ENCODE data around the gene CCDC83.
"Not testable (repeated sequence)": the region's sequence is repeated elsewhere in the genome, so short reads cannot be mapped to it uniquely, and the experiment has no call there.

The CCDC83 gene

DNA sequence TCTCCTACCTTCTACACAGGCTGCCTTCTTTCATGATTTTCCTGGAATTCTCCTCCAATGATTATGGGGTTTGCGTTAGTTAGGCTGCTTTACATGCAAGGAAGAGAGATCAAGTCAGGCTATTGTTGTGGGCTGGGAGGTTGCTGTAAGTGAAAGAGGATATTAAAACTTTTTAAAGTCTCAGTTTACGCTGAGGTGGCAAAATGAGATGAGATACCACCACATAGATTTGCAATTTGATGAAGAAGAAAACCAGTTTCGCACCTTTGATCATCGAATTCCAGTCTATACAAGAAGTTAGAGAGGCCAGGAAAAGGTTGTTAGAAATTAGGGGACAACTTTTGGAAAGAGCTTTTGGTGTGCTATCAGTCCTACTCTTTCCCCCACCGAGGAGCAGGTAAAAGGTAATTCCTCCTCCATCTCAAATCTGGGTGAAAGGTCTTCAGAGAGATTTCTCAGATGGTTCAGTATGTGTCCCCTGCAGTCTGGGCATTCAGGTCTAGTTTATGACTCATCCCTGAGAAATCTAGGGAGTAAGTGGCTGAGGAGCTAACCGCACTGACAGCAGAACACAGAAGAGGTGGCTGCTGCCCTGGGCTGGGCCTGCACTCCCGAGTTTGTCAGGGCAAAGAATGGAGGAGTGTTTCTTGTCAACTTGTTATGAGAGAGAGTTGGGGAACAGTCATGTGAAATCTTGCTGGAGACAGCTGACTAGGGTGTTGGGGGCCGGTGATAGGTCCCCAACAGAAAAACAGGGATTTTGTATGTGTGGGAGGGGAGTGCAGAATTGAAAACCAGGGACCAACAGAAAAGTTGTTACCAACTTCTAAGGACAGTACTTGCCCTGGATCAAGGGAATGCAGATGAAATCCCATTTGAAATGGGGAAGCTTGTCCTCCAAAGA is 34.7 kb downstream of the CCDC83 start:
- no peak for DNase-seq

GRCh38 chr11:85893395-85893794 is 38.2 kb downstream of the CCDC83 start:
- DNase-seq, result no peak

- no peak for DNase-seq
These were observed 41.7 kb downstream of the CCDC83 start for GRCh38 chr11:85896876-85897275.

GRCh38 chr11:85898456-85898855 is 43.3 kb downstream of the CCDC83 start:
- DNase-seq, result no peak

DNA sequence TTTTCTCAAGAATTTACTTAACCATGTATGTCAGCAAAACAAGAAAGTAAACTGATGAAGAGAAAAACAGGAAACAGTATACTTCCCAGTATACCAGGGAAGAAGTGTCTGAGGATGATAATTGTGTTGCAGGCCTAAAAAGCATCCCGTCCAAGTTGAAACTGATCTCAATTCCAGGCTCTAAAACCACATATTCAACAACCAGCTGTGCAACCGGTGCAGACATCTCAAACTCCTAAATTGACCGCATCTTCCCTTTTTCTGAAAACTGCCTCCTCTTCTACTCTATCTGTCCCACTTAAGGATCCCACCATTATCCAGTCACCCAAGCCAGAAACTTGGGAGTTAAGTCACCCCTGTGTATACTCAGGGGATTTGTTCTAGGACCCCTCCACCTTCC is 47.2 kb downstream of the CCDC83 start:
- DNase-seq, result no peak

DNA sequence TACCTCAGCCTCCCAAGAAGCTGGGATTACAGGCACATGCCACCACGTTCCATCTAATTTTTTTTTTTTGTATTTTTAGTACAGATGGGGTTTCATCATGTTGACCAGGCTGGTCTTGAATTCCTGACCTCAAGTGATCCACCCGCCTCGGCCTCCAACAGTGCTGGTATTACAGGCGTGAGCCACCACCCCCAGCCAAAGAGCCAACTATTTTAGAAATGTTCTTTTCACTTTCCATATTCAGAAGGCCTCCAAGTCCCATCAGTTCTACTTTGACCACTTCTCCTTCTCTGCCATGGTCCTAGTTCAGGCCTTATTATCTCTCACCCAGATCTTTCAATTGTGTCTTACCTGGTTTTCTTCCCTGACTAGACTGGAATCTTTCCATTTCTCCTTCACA is 48.2 kb downstream of the CCDC83 start:
- no peak for DNase-seq

- no peak for DNase-seq
These were observed 48.6 kb downstream of the CCDC83 start for GRCh38 chr11:85903811-85904210.

GRCh38 chr11:85912414-85912813 is 57.2 kb downstream of the CCDC83 start:
- DNase-seq, result no peak

DNA sequence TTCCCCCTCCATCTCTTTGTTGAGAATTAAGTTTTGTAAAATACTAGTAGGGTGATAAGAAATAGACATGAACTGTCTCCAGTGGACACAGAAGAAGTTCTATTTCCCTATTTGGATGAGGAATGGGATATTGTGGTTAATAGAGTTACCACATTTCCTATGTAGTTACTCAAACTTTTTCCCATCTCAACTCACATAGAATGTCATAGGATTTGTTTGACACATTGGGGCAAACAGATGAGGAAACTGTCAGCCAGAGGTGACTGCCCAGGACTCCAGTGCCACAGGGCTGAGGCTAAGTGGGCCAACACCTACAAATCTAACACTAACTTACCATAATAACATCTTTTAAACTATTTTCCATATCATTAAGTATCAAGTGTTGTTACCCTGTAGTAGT is 58.3 kb downstream of the CCDC83 start:
- DNase-seq, result no peak

GRCh38 chr11:85914425-85914824 is 59.2 kb downstream of the CCDC83 start:
- no peak for DNase-seq

- DNase-seq, result peak in 1 of 2 experiments; percentile 59
These were observed 64.0 kb downstream of the CCDC83 start for GRCh38 chr11:85918910-85919794.

GRCh38 chr11:85922367-85922766 is 67.2 kb downstream of the CCDC83 start:
- no peak for DNase-seq

DNA sequence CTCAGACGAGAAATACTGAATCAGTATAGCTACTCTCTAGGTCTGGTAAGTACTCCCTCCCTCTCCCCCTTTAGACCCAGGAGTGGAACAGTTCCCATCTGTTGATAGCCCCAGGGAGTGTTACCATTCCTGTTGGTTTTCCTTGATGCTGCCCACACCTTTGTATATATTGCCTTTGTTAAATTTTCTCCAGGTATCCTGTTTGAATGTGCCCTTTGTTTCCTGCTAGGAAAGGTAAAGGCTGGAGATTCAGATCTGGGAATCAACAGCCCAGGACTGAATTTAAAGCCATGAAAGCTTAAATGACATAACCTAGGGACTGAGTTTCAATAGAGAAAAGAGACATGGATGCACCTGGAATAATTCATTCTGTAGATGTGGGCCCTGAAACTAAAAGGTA is 68.3 kb downstream of the CCDC83 start:
- DNase-seq, result peak; percentile 21 to 31

GRCh38 chr11:85926653-85927214 is 71.6 kb downstream of the CCDC83 start:
- DNase-seq, result not testable (repeated sequence)

- DNase-seq, result peak in 1 of 2 experiments; percentile 56
These were observed 75.7 kb downstream of the CCDC83 start for GRCh38 chr11:85930879-85931366.

- no peak for DNase-seq
These were observed 79.5 kb downstream of the CCDC83 start for GRCh38 chr11:85934596-85935169.

- no peak for DNase-seq
These were observed 80.6 kb downstream of the CCDC83 start for GRCh38 chr11:85935751-85936150.

- no peak for DNase-seq
These were observed 82.7 kb downstream of the CCDC83 start for GRCh38 chr11:85937835-85938234.

GRCh38 chr11:85939099-85940015 is 84.2 kb downstream of the CCDC83 start:
- no peak for DNase-seq

DNA sequence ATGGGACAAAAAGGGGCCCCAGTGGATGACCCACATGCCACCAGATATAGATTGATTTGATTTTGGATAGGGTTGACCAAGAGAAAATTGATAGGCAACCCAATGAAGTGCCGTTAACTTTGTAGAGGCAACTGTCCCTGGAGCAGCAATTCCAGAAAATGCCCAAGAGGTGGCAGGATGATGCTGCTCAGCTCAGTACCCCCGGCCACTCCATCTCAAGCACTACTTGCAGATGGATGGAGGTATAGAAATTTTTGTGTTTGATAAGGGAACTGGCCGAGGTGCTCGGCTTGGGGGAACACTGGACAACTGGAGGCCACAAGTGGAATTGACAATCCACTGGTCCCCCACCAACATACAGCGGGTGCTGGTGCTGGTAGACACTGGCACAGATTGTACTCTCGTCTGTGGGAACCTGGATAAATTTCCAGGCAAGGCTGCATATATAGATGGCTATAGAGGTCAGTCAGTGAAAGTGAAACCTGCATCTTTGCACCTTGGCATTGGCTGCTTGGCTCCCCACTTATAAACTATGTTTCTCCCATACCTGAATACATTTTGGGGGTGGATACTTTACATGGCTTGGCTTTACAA is 86.3 kb downstream of the CCDC83 start:
- DNase-seq, result peak; percentile 28 to 31

DNA sequence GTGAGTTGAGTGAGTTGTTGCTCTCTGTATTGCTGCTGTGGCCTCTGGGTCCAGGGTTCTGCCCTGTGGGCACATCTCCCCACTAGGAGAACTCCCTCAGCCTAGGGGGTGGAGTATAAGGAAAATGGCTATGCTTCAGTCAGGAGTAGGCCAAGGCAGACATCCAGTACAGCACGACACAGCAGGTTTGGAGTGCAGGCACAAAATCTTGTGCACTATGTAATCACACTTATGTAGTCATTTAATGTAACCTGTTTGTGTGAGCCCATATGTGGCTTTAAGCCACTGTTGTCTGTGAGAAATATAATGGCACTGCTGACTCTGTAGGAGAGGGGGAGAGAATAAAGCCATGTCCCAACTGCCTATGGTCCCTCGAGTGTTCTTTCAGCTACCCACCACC is 90.1 kb downstream of the CCDC83 start:
- DNase-seq, result peak in 1 of 2 experiments; percentile 9
